Activated CD4-positive, alpha-beta T cell treated with anti-CD3 and anti-CD28 coated beads, Interleukin-2, amount 50 U/mL, for 24 hours (primary cell): ENCODE data around the gene TAF11L6.
"Not testable (repeated sequence)": the region's sequence is repeated elsewhere in the genome, so short reads cannot be mapped to it uniquely, and the experiment has no call there.

Experiments used
- DNase-seq, 2 donors: peaks; one replicate each; pipeline ENCODE4 v3.0.0-alpha.2; 2020; ENCODE audit warnings: low read depth in 1 of 2, low spot score in 1 of 2

TAF11L6 gene

GRCh38 chr5:17528369-17528768 lies at the start of gene TAF11L6:
TSS of gene TAF11L6 (plus strand) at chr5:17528669.
- DNase-seq: not testable (repeated sequence)

- DNase-seq: no peak
These were observed 47.1 kb upstream of the TAF11L6 start for GRCh38 chr5:17481378-17481777.

GRCh38 chr5:17482790-17483189 lies 45.7 kb upstream of the TAF11L6 start:
- DNase-seq: no peak

- not testable (repeated sequence) for DNase-seq
These were observed 41.9 kb upstream of the TAF11L6 start for GRCh38 chr5:17486464-17487173.

- no peak for DNase-seq
These were observed 41.3 kb upstream of the TAF11L6 start for GRCh38 chr5:17487174-17487512.

GRCh38 chr5:17491257-17491656 lies 37.2 kb upstream of the TAF11L6 start:
- not testable (repeated sequence) for DNase-seq

GRCh38 chr5:17492770-17493169 lies 35.7 kb upstream of the TAF11L6 start:
- DNase-seq: no peak

- no peak for DNase-seq
These were observed 31.0 kb upstream of the TAF11L6 start for GRCh38 chr5:17497446-17497845.

- not testable (repeated sequence) for DNase-seq
These were observed 30.5 kb upstream of the TAF11L6 start, which contains the start of gene TAF11L2 for GRCh38 chr5:17497931-17498330. TSS of gene TAF11L2 (plus strand) at chr5:17498231.

- no peak for DNase-seq
These were observed 16.6 kb upstream of the TAF11L6 start for GRCh38 chr5:17511775-17512325.

- DNase-seq: peak in 1 of 2 donors; percentile 13
These were observed 10.9 kb upstream of the TAF11L6 start for GRCh38 chr5:17517526-17517925.

- DNase-seq: not testable (repeated sequence)
These were observed 10.4 kb upstream of the TAF11L6 start, which contains the start of gene TAF11L3 for GRCh38 chr5:17518067-17518466. TSS of gene TAF11L3 (plus strand) at chr5:17518367.

GRCh38 chr5:17519508-17519907 lies 9.0 kb upstream of the TAF11L6 start:
- not testable (repeated sequence) for DNase-seq

GRCh38 chr5:17521501-17521900 lies 7.0 kb upstream of the TAF11L6 start, which contains the start of gene TAF11L4:
TSS of gene TAF11L4 (plus strand) at chr5:17521801.
- DNase-seq: not testable (repeated sequence)

GRCh38 chr5:17524935-17525334 lies 3.5 kb upstream of the TAF11L6 start, which contains the start of gene TAF11L5:
TSS of gene TAF11L5 (plus strand) at chr5:17525235.
- DNase-seq: not testable (repeated sequence)

- peak in 1 of 2 donors; percentile 14 for DNase-seq
These were observed 2.0 kb upstream of the TAF11L6 start for GRCh38 chr5:17526504-17526903.
